ACC112 (cell line): ENCODE measurements around the gene CERS1.
"Not testable (repeated sequence)": the region's sequence is repeated elsewhere in the genome, so short reads cannot be mapped to it uniquely, and the experiment has no call there.

Experiments used
- H2AFZ ChIP-seq: fragments of 200-600 bp; sonication (generic); one replicate; pipeline ENCODE4 v1.6.0; 2017; ENCODE audit warnings: antibody characterized with exemption, low read length; ENCODE audit not compliant: unreplicated experiment
- H3K27ac ChIP-seq: fragments of 200-600 bp; sonication (generic); 2 replicates; pipeline ENCODE4 v1.5.1; 2014; ENCODE audit warnings: low read depth, mild to moderate bottlenecking, antibody characterized with exemption, low read length, moderate library complexity
- H3K27me3 ChIP-seq: fragments of 200-600 bp; sonication (generic); 2 replicates; pipeline ENCODE4 v1.6.1; 2014; ENCODE audit warnings: mild to moderate bottlenecking, antibody characterized with exemption, low read length, moderate library complexity, mixed read lengths; ENCODE audit not compliant: insufficient read depth
- H3K36me3 ChIP-seq: fragments of 200-600 bp; sonication (generic); 2 replicates; pipeline ENCODE4 v1.6.1; 2016; ENCODE audit warnings: mild to moderate bottlenecking, antibody characterized with exemption, low read length, moderate library complexity, mixed read lengths; ENCODE audit not compliant: insufficient read depth
- H3K4me1 ChIP-seq: fragments of 200-600 bp; sonication (generic); one replicate; pipeline ENCODE4 v1.6.1; 2016; ENCODE audit warnings: low read length, mixed read lengths; ENCODE audit not compliant: insufficient read depth, unreplicated experiment, control insufficient read depth
- H3K4me3 ChIP-seq: fragments of 200-600 bp; sonication (generic); 2 replicates; pipeline ENCODE4 v1.5.1; 2014; ENCODE audit warnings: mild to moderate bottlenecking, low read depth, low read length
- H3K79me2 ChIP-seq: fragments of 200-600 bp; sonication (generic); one replicate; pipeline ENCODE4 v1.6.0; 2016; ENCODE audit warnings: low read length; ENCODE audit not compliant: control insufficient read depth, unreplicated experiment, insufficient read depth

CERS1 gene

GRCh38 chr19:18903156-18904037, 7.4 kb upstream of the CERS1 start:
- H3K36me3 ChIP-seq = no peaks in the 10 kb centered on the region
- no peak overlapping the region for H3K27ac ChIP-seq

GRCh38 chr19:18902519-18902918, 6.6 kb upstream of the CERS1 start:
- H3K4me3 ChIP-seq, H3K27me3 ChIP-seq, H3K27ac ChIP-seq, H3K36me3 ChIP-seq, H2AFZ ChIP-seq, H3K79me2 ChIP-seq, H3K4me1 ChIP-seq: not testable (repeated sequence)

More at GRCh38 chr19:18903156-18904037, 7.4 kb upstream of the CERS1 start:
- Histone ChIP-seq H3K4me3 (no peak overlapping the region), H2AFZ (no peak overlapping the region), H3K27me3 (no peaks in the 10 kb centered on the region), H3K79me2 (no peaks in the 10 kb centered on the region), H3K4me1 (no peaks in the 10 kb centered on the region)

GRCh38 chr19:18901491-18901890, 5.5 kb upstream of the CERS1 start:
- Histone ChIP-seq H3K79me2 (no peaks in the 10 kb centered on the region), H3K36me3 (no peaks in the 10 kb centered on the region), H3K27ac (no peak overlapping the region), H2AFZ (no peak overlapping the region), H3K4me3 (no peak overlapping the region), H3K27me3 (no peaks in the 10 kb centered on the region), H3K4me1 (no peaks in the 10 kb centered on the region)

- Histone ChIP-seq H2AFZ (no peak overlapping the region), H3K36me3 (no peaks in the 10 kb centered on the region), H3K27me3 (no peaks in the 10 kb centered on the region), H3K27ac (no peak overlapping the region), H3K4me3 (no peak overlapping the region), H3K4me1 (no peaks in the 10 kb centered on the region), H3K79me2 (no peaks in the 10 kb centered on the region)
Observed at GRCh38 chr19:18900700-18901481, 4.9 kb upstream of the CERS1 start.

GRCh38 chr19:18899624-18900560, 3.9 kb upstream of the CERS1 start:
- H3K27ac ChIP-seq = no peak overlapping the region
- no peaks in the 10 kb centered on the region for H3K27me3 ChIP-seq
- no peak overlapping the region for H3K4me3 ChIP-seq
- no peak overlapping the region for H2AFZ ChIP-seq
- no peaks in the 10 kb centered on the region for H3K36me3 ChIP-seq
- no peaks in the 10 kb centered on the region for H3K4me1 ChIP-seq
- H3K79me2 ChIP-seq = no peaks in the 10 kb centered on the region

- Histone ChIP-seq H3K4me3 (no peak overlapping the region), H3K36me3 (no peaks in the 10 kb centered on the region), H2AFZ (no peak overlapping the region), H3K27me3 (no peaks in the 10 kb centered on the region), H3K4me1 (peaks cover 3% of the 10 kb centered on the region), H3K79me2 (no peaks in the 10 kb centered on the region), H3K27ac (no peak overlapping the region)
Observed at GRCh38 chr19:18898607-18899408, 2.9 kb upstream of the CERS1 start.

GRCh38 chr19:18898081-18898606, 2.2 kb upstream of the CERS1 start:
- no peaks in the 10 kb centered on the region for H3K79me2 ChIP-seq
- H2AFZ ChIP-seq = no peak overlapping the region
- no peak overlapping the region for H3K4me3 ChIP-seq

GRCh38 chr19:18897094-18898029, 1.4 kb upstream of the CERS1 start:
- H3K27me3 ChIP-seq = no peaks in the 10 kb centered on the region
- H3K27ac ChIP-seq = no peak overlapping the region
- H3K4me3 ChIP-seq = no peak overlapping the region
- no peaks in the 10 kb centered on the region for H3K79me2 ChIP-seq
- no peak overlapping the region for H2AFZ ChIP-seq
- H3K36me3 ChIP-seq = no peaks in the 10 kb centered on the region
- H3K4me1 ChIP-seq = peaks cover 3% of the 10 kb centered on the region

More at GRCh38 chr19:18898081-18898606, 2.2 kb upstream of the CERS1 start:
- Histone ChIP-seq H3K27ac (no peak overlapping the region), H3K36me3 (no peaks in the 10 kb centered on the region), H3K4me1 (peaks cover 3% of the 10 kb centered on the region), H3K27me3 (no peaks in the 10 kb centered on the region)

GRCh38 chr19:18896421-18896841, 473 bp upstream of the CERS1 start:
- 0 out of 2 replicates have a peak overlapping the region, but pooled peaks have one; percentile 16 for H3K4me3 ChIP-seq

More at GRCh38 chr19:18896421-18896841, 473 bp upstream of the CERS1 start:
- Histone ChIP-seq H3K79me2 (no peaks in the 10 kb centered on the region), H3K27me3 (no peaks in the 10 kb centered on the region), H2AFZ (no peak overlapping the region), H3K36me3 (no peaks in the 10 kb centered on the region), H3K4me1 (peaks cover 3% of the 10 kb centered on the region), H3K27ac (no peak overlapping the region)
